ENCODE measurements around the gene RCN1. TPM values are rescaled to one million over a fixed set of nuclear protein-coding genes. Genes with fewer than 3 reads are reported as not detected.

The RCN1 gene
- total RNA-seq, 1 experiment from 2014 or later: 155 TPM

DNA sequence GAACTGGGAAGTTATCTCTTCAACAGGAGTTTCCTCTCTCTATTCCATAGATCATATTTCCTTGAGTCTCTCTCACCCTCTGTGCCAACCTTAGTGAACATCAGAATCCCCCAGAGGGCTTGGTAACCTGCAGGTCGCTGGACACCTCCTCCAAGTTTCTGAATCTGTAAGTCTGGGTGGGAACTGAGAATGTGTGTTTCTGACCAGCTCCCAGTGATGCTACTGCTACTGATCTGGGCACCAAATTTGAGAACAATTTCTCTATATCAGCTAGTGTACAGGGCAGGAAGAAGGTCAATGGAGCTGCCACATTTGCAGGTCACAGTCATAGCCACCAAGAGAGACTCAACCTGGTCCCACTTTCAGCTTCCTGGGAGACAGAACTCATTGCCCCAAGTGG lies 62.9 kb downstream of the RCN1 start:
- peaks cover 52% of the 10 kb centered on the region for H3K27me3 Mint-ChIP-seq (ENCODE audit: insufficient read depth, unreplicated experiment)
- ChIA-PET CTCF (interaction anchor here (0.5 to 4.0 kb wide), 6 partner anchors 10 to 527 kb away, joined by 3 to 31 read pairs (median 4); no protein-coding TSS in a partner anchor), POLR2A (no interaction called here)
- TF ChIP-seq CTCF (IDR thresholded peaks at IDR 0.05; ENCODE audit: unreplicated experiment): no peak
- H3K4me3 Mint-ChIP-seq (ENCODE audit: unreplicated experiment): no peak overlapping the region
- no TSS peak for BruUV-seq (replicated peaks)
- H3K9me3 Mint-ChIP-seq (ENCODE audit: unreplicated experiment): no peaks in the 10 kb centered on the region
- DNase-seq (ENCODE audit: unreplicated experiment): no peak
- H3K4me1 Mint-ChIP-seq (ENCODE audit: insufficient read depth, unreplicated experiment): no peaks in the 10 kb centered on the region
- no peaks in the 10 kb centered on the region for H3K36me3 Mint-ChIP-seq (ENCODE audit: insufficient read depth, unreplicated experiment)
- intact Hi-C loops (cut with micrococcal nuclease): loop anchor here (1.0 kb wide), 1 partner anchor 101 kb away; no protein-coding TSS in a partner anchor
- H3K27ac Mint-ChIP-seq (ENCODE audit: low read depth, unreplicated experiment): no peak overlapping the region

DNA sequence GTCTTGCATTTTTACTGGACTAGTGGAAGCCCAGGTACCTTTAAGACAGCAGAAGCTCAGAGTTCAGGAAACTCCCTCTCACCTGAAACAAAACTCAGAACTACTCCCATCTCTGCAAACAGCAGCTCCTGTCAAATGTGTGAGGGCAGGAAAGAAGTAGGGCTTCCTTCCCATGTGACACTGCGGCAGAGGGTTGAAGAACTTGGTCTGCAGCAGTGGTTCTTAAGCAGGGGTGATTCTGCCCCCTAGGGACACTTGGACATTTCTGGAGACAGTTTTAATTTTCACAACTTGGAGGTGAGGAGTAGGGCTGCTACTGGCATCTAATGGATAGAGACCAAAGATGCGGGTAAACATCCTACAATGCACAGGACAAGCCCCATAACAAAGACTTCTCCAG lies 63.4 kb downstream of the RCN1 start:
- BruUV-seq (replicated peaks): no TSS peak
- no peaks in the 10 kb centered on the region for H3K9me3 Mint-ChIP-seq (ENCODE audit: unreplicated experiment)
- POLR2A ChIA-PET: no interaction called here
- H3K4me3 Mint-ChIP-seq (ENCODE audit: unreplicated experiment): no peak overlapping the region
- H3K36me3 Mint-ChIP-seq (ENCODE audit: insufficient read depth, unreplicated experiment): no peaks in the 10 kb centered on the region
- DNase-seq (ENCODE audit: unreplicated experiment): peak; percentile 46
- peaks cover 52% of the 10 kb centered on the region for H3K27me3 Mint-ChIP-seq (ENCODE audit: insufficient read depth, unreplicated experiment)
- TF ChIP-seq CTCF (IDR thresholded peaks at IDR 0.05; ENCODE audit: unreplicated experiment): peak; percentile 37
- no peaks in the 10 kb centered on the region for H3K4me1 Mint-ChIP-seq (ENCODE audit: insufficient read depth, unreplicated experiment)
- CTCF ChIA-PET: interaction anchor here (0.5 to 4.0 kb wide), 4 partner anchors 11 to 102 kb away, joined by 3 to 31 read pairs (median 13); no protein-coding TSS in a partner anchor
- H3K27ac Mint-ChIP-seq (ENCODE audit: low read depth, unreplicated experiment): no peak overlapping the region
- intact Hi-C loops (cut with micrococcal nuclease): loop anchor here (1.0 kb wide), 1 partner anchor 102 kb away; no protein-coding TSS in a partner anchor

Data from MCF 10A (cell line).